SH-SY5Y (cell line): ENCODE data around the gene NCF1.
"Not testable (repeated sequence)": the region's sequence is repeated elsewhere in the genome, so short reads cannot be mapped to it uniquely, and the experiment has no call there.

Experiments
- GATA2 ChIP-seq: IDR thresholded peaks from 2 replicates; pipeline ENCODE4 v1.6.1; 2011; ENCODE audit warnings: mild to moderate bottlenecking, low read depth, low read length
- GATA3 ChIP-seq: IDR thresholded peaks from 2 replicates; pipeline ENCODE4 v1.6.1; 2011; ENCODE audit warnings: low read depth, mild to moderate bottlenecking, low read length, moderate library complexity

NCF1 gene

GRCh38 chr7:74773760-74774750, at the start of gene NCF1:
Gene NCF1 (plus strand): TSS chr7:74774011. CDS start chr7:74774032, 21 bp downstream.
- TF ChIP-seq GATA2, GATA3: not testable (repeated sequence)

DNA sequence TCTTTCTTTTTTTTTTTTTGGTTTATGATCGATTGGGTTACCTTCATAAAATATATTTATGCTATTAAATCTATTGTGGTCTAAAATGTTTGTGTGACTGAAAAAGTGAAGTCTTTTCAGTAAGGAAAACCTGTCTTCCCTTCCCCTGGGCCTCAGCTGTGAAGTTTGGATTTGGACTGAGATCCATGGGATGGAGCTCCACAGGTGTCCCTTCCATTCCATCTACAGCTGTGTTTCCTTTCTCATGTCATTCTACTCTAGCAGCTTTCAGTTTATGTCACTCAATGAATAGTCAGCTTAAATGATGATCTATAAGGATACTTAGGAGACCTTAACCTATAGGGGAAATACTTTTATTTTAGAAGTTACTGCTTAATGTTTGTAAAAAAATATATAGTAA, 48.0 kb upstream of the NCF1 start:
- TF ChIP-seq GATA2 (no peak), GATA3 (no peak)

GRCh38 chr7:74726309-74727101, 47.3 kb upstream of the NCF1 start:
- TF ChIP-seq GATA3 (no peak), GATA2 (no peak)
